Middle frontal gyrus (tissue), 1 donor: Measurements from ENCODE around the gene NSMCE1.

Experiments used
- DNase-seq: peaks from one replicate; pipeline ENCODE4 v3.0.0-alpha.2; 2015; ENCODE audit warnings: low spot score; ENCODE audit errors: extremely low spot score

Gene NSMCE1

GRCh38 chr16:27232901-27233625 is 35.5 kb downstream of the NSMCE1 start:
- DNase-seq = no peak

DNA sequence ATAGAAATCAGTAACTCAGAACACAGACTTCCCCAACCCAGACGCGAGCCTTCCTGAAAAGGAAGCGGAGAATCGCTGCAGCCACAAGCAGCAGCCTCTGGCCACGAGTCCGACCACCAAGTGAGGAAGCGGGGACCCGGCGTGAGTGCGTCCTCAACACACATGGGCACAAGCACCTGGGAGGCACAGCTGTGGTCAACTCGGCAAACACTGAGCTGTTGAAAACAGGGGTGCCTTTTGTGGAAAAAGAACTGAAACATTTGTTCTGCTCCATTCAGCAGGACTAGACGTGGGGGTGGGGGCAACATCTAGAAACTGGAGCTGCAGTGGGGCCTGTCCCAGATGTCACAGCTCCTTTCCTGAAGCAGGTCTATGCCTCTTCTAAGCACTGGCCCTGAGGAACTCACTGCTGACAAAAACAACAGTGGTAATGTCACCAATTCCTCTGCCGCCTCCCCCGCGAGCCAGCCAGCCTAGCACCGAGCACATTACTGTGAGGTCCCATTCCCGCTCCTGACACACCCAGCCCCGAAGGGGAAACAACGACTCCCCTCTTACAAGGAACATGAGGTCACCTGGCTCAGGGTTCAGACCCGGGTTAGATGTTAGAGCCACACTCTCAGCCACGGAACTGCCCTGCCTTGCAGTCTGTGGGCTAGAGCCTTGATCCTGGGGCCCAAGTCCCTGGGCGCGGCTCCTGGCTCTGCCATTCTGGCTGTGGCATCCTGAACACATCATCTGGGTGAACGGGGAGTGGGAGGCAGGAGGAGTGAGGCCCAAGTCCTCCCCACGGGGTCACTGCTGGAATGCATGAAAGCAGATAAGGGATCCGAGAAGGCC is 36.3 kb downstream of the NSMCE1 start:
- no peak for DNase-seq

GRCh38 chr16:27231692-27232060 is 36.9 kb downstream of the NSMCE1 start:
- no peak for DNase-seq

DNA sequence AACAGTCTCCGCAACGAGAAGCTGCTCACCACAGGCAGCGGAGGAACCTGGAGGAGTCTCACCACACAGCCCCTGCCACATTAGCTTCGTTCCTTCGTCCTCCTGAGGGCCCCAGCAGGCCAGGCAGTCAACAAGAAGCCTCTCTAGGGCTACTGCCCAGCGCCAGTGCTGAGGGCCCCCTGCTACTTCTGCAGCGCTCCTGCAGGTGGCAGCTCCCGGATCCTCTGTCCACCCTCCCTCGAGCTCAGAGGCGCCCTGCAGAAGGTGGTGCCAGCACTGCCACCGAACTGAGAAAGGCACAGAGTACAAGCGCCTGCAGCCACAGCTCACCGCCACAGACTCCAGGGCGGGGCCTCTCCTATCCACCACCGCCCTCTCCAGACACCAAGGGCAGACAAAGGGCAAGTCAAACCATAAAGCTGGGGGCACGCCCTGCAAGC is 38.0 kb downstream of the NSMCE1 start:
- no peak for DNase-seq

DNA sequence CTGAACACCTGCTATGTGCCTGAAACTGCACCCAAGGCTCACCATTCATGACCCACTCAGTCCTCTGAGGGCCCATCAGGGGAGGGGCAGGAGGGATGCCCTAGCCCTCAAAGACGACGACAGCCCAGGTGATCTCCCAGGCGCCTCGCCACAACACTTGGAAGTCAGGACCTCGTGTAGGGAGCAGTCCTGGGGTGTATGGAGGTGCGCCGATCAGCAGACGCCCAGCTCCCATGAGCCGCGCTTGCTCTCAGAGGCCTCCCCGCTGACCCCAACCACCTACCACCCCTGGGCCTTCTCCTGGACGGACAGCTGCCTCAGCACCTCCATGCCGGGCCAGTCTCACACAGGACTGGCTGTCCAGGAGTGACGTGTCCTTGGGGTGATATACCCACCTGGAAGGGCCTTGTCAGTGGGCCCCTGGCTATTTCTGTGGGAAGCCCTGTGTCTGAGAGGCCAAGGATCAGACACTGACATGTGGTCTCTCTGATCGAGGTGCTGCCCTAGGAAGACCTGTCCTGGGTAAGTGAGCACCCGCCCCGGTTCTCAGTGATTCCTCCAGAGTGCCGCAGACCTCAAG is 38.6 kb downstream of the NSMCE1 start:
- DNase-seq = no peak

GRCh38 chr16:27228621-27229501 is 39.7 kb downstream of the NSMCE1 start:
- DNase-seq = no peak

DNA sequence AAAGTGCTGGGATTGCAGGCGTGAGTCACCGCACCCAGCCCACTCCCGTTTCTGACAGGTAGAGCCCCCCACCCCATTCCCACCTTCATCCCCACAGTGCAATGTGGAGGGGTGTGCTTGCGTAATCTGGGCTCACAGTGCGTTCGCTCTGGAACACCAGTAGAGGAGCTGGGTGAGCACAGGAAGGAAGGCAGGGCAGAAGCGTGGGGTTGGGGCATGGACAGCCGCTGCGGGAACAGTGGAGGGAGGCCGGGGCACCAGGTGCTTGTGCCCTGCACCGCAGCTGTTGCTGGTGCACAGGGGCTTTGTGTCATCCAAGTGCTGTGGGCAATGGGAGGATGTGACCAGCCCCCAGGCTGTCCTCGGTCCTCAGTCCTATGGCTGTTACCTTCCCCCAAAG is 40.5 kb downstream of the NSMCE1 start:
- DNase-seq = no peak

GRCh38 chr16:27226976-27227705 is 41.4 kb downstream of the NSMCE1 start:
- no peak for DNase-seq

DNA sequence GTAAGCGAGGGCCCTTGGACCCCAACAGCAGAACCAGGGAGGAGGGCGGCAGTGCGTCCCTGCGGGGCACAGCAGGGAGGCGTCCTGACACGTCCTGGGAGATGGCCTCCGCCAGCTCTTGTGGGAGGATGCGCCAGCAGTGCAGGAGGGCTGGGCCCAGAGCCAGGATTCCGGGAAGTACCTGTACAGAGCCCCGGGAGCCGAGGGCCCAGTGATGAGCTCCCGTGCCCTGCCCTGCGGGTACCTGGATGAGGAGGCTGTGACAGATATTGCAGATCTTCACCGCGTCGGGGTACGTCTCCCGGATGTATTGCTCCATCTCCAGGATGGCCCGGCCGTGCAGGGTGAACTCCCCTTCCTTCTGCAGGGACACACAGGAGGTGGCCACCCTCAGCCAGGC is 42.1 kb downstream of the NSMCE1 start:
- DNase-seq = no peak

DNA sequence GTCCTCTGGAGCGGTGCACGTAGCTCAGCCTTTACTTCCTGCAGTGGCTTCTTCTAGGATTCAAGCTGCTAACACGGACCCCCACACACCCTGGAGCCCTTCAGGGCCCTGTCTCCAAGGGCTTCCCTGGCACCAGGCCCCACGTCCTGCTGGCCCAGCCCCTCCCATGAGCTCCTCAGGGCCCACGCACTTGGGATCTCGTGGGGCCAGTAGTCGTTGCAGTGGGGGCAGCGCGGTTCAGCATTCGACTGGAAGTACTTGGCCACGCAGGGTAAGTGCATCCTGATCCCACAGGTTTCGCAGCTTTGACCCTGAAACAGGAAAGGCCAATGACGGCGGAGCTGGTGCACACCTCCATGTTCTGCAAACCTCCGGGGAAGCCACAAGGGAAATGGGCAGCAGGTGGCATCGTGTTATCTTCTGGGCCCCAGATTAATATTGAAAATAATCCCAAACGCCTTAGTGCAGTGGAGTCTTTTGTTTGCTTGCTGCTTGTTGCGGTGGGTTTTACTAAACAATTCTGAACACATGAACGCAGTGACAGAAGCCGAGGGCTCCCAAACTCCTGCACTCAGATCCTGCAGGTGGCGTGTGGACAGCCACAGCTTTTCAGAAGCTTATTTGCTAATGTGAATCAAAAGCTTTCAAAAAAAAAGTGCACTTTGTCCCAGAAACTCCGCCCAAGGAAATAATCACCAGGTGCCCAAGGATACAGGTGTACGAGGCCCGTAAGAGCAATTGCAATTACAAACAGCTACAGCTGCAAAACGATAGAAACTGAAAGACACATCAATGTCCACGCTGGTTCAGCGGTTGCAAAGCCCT is 42.8 kb downstream of the NSMCE1 start:
- DNase-seq = no peak

DNA sequence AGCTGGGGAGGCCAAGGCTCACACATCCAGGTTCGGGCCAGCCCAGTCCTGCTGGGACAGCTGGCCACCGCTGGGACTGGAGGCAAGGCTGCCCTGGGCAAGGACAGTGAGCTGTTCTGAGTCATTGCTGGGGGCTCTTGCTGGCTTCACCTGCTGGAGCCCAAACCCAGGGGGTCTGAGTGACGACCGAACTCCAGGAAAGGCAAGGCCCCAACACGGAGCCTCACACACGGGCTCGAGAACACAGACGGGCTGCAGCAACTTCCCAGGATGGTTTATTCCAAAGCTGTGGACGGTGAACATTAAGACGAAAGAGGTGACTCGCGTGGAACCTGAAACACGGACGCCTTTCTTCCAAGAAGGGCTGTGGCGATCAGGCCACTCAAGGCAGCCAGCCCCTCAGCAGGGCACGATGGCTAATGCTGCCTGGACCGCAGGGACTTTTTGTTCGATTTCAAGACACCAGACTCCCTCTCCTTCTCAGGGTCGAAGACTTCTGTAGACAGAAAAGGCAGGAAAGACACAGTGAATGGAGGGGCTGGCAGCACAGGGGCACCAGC is 43.8 kb downstream of the NSMCE1 start:
- no peak for DNase-seq

DNA sequence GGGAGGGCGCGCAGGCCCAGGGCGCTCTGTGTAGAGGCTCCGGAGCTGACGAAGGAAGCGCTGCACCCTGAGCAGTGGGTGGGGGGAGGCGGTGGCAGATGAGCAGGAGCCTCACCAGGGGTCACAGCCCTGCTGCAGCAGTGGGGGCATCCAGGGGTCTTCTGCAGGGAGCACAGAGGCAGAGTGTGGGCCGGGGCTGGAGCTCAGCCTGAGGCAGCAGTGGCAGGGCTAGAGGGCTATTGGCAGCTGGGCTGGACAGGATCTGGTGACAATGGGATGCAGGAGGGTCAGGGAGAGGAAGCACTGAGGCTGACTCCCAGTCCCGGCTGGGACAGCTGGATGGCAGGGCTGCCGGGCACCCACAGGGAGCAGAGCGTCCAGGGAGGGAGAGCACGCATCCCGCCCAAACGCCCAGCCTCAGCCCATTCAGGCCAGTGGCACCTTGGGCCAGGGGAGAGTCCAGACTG is 44.3 kb downstream of the NSMCE1 start:
- DNase-seq = no peak

- no peak for DNase-seq
Observed at GRCh38 chr16:27223701-27224100, 44.9 kb downstream of the NSMCE1 start.

DNA sequence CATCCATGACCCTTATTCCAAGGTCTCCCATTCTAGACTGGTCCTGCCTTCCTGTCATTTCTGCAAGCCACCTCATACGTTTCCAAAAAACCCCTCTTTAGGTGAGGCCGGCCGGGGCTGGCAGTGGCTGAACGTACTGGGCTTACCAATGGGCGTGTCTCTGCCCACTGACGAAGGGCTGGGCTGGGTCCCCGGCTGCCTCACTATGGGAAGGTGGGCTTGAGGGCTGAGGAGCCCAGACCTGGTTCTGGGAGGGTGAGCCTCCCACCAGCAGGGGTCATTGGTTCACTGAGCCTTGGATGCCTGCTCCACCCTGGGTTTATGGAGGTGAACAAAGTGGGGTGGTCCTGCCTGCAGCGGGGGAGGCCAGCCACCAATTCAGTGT is 45.4 kb downstream of the NSMCE1 start:
- no peak for DNase-seq

DNA sequence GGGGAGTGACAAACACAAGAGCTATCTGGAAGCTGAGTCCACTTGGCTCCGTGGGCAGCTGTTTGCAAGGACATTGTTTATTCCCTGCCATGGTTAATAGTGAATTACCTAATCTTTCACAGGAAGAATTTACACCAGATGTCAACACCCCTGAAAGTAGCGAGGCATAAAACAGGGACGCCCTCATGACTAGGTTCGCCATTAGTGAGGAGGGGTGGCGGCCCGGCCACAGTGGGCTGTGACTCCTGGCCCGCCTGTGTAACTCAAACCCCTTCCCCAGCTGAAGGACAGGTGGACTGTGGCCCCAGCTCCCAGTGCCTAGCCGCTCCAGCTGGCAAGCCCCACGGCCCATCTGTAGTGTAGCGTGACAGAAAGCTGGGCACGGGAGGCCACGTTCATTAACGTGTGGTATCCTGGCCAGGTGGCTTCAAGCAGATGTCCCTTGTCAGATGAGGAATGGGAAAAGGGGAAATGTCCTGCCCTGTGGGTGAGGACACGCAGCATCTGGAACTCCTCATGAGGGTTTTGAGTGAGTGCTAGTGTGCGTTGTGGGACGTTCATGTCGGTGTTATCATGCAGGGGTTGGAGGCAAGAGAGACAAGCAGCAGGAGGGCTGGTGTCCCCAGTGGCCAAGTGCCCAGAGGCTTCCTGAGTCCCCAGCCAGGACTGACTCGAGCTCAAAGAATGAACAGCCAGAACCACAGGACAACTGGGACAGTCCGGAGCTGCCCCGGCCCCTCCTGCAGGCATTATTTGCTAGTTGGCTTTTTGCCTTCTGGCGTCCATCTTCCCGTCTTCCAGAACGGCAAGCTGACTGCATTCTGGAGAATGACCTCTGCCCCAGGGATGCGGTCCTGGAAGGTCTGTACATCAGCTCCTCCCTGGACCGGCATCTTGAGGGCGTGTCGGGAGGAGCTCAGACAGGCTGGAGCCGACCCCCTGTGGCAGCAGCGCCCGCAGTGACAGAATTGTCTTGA is 46.0 kb downstream of the NSMCE1 start:
- DNase-seq = no peak

- no peak for DNase-seq
Observed at GRCh38 chr16:27221576-27222248, 46.9 kb downstream of the NSMCE1 start.

DNA sequence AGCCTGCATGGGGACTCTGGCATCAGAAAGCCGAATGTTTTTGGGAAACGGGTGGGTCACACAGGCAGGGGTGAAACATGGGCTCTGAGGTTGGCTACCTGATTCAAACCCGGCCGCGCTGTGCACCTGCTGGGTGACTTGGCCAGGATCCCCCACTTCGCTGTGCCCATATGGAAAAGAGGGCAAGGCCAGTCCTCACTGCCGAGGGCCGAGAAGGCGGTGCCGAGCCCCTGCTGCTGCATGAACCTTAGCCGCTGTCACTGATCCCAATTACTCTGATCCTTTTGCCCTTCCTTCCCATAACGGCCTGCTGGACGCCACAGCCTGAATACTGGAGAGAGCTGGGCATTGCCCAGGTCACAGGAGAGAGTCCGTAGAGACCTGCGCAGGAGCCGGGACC is 47.6 kb downstream of the NSMCE1 start:
- DNase-seq = no peak

GRCh38 chr16:27220527-27220926 is 48.0 kb downstream of the NSMCE1 start:
- DNase-seq = no peak
